DMS 273 (cell line): ENCODE measurements around the gene NUCB2.

Experiments
- DNase-seq: peaks from one replicate; lab custom pipeline; 2025; ENCODE audit not compliant: unreplicated experiment; lab: John Stamatoyannopoulos, UW

Gene NUCB2

GRCh38 chr11:17331669-17332068 is 55.1 kb downstream of the NUCB2 start:
- no peak for DNase-seq

GRCh38 chr11:17333799-17334586 is 57.5 kb downstream of the NUCB2 start:
- DNase-seq = no peak

GRCh38 chr11:17343257-17343656 is 66.7 kb downstream of the NUCB2 start:
- no peak for DNase-seq

GRCh38 chr11:17343907-17344306 is 67.4 kb downstream of the NUCB2 start:
- DNase-seq = no peak

GRCh38 chr11:17347676-17348075 is 71.1 kb downstream of the NUCB2 start:
- no peak for DNase-seq

- DNase-seq = peak; percentile 15
Measured at GRCh38 chr11:17350455-17351171, 74.1 kb downstream of the NUCB2 start.

- peak; percentile 48 for DNase-seq
Measured at GRCh38 chr11:17351172-17351509, 74.6 kb downstream of the NUCB2 start.

GRCh38 chr11:17351510-17352176 is 75.1 kb downstream of the NUCB2 start, which contains the start of gene NCR3LG1:
Gene NCR3LG1 (plus strand): TSS chr11:17351800. CDS start chr11:17351970, 170 bp downstream.
- DNase-seq = peak; percentile 81

GRCh38 chr11:17352950-17353820 is 76.6 kb downstream of the NUCB2 start:
- DNase-seq = peak; percentile 83

- peak; percentile 43 for DNase-seq
Measured at GRCh38 chr11:17353821-17354600, 77.5 kb downstream of the NUCB2 start.

- peak; percentile 76 for DNase-seq
Measured at GRCh38 chr11:17354601-17354991, 78.1 kb downstream of the NUCB2 start.

GRCh38 chr11:17366495-17366894 is 90.0 kb downstream of the NUCB2 start:
- DNase-seq = no peak

GRCh38 chr11:17368551-17368950 is 92.0 kb downstream of the NUCB2 start:
- no peak for DNase-seq

- DNase-seq = no peak
Measured at GRCh38 chr11:17369094-17369493, 92.6 kb downstream of the NUCB2 start.

- no peak for DNase-seq
Measured at GRCh38 chr11:17369684-17370243, 93.2 kb downstream of the NUCB2 start.

- peak; percentile 38 for DNase-seq
Measured at GRCh38 chr11:17371614-17372013, 95.1 kb downstream of the NUCB2 start.

- DNase-seq = no peak
Measured at GRCh38 chr11:17375547-17375946, 99.0 kb downstream of the NUCB2 start.

- no peak for DNase-seq
Measured at GRCh38 chr11:17376493-17376892, 100.0 kb downstream of the NUCB2 start.

GRCh38 chr11:17378655-17379054 is 102.1 kb downstream of the NUCB2 start:
- no peak for DNase-seq
